ENCODE data around the gene TCERG1L.

DNA sequence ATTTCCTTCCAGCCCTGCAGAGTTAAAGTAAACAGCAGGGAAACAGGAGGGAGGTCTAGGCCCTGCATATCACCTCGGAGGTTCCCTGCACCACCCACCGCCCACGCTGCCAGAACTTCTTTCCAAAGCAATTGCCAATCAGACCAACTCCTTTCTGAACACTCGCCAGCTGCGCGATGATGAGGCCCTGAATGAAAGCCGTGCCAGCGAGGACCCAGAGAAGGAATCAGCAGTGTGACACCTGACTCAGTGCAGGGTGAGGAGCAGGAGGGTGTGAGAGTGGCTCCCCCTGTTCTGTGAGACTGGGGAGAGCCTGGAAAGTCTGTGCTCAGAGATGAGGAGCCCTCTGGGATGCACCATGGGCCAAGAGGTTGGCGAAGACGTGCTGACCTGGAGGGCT, 3.3 kb upstream of the TCERG1L start:
- no peak for TF ChIP-seq EZH2 (IDR thresholded peaks at IDR 0.05; ENCODE audit: insufficient read depth, poor library complexity, severe bottlenecking)
- TF ChIP-seq EZH2phosphoT487 (IDR thresholded peaks at IDR 0.05; ENCODE audit: insufficient read depth, low read depth) = no peak
